ENCODE data around the gene NRL. TPM values are rescaled to one million over a fixed set of nuclear protein-coding genes. Genes with fewer than 3 reads are reported as not detected.
A peak's percentile ranks its signal among the peaks of the same experiment; 100 is the strongest.

NRL gene
- total RNA-seq, 1 experiment from 2014 or later = 2.5 TPM

GRCh38 chr14:24057271-24057670, 57.5 kb downstream of the NRL start:
- no CpG with 5 or more reads among the region's 2 CpGs for WGBS (ENCODE audit: extremely low coverage, insufficient read length, low lambda C conversion rate)
- Histone ChIP-seq H3K14ac (ENCODE audit: insufficient read depth, low read length) (no peak overlapping the region; the same call in 1 of the 2 replicates), H3K27me3 (ENCODE audit: insufficient read depth, low read length) (no peaks in the 10 kb centered on the region), H3K79me1 (ENCODE audit: insufficient read depth, low read depth, low read length, poor library complexity, severe bottlenecking) (no peaks in the 10 kb centered on the region), H2BK120ac (ENCODE audit: low read depth, low read length, poor library complexity, severe bottlenecking) (no peak overlapping the region), H3T11ph (ENCODE audit: low read length) (no peak overlapping the region), H3K79me2 (ENCODE audit: insufficient read depth, low read length) (no peaks in the 10 kb centered on the region), H3K56ac (ENCODE audit: insufficient read length, low read depth, low read length) (no peak overlapping the region), H2AFZ (ENCODE audit: low read length) (no peak overlapping the region), H2BK5ac (ENCODE audit: insufficient read length, low read length) (no peak overlapping the region), H3K4ac (ENCODE audit: low read depth, low read length) (no peak overlapping the region), H2BK20ac (ENCODE audit: low read depth, low read length, poor library complexity, severe bottlenecking) (no peak overlapping the region), H2AK5ac (ENCODE audit: insufficient read length, low read length) (no peak overlapping the region), H3K23ac (ENCODE audit: insufficient read length, low read depth, low read length) (no peak overlapping the region), H4K8ac (replicated peaks; ENCODE audit: insufficient read length, low read depth, low read length) (no peak overlapping the region), H4K91ac (ENCODE audit: insufficient read length, low read depth, low read length) (no peak overlapping the region), H3K4me2 (ENCODE audit: insufficient read depth, insufficient read length, low read length) (no peak overlapping the region), H3K9ac (ENCODE audit: extremely low read depth, insufficient read length, low read length) (no peak overlapping the region), H3K27ac (ENCODE audit: insufficient read length, low read depth, low read length) (no peak overlapping the region), H4K20me1 (ENCODE audit: control insufficient read depth, insufficient read depth, insufficient read length) (peaks cover 2% of the 10 kb centered on the region), H3K18ac (ENCODE audit: insufficient read length, low read depth, low read length) (no peak overlapping the region), H4K5ac (ENCODE audit: insufficient read length, low read depth, low read length) (no peak overlapping the region), H3K23me2 (ENCODE audit: insufficient read length, low read depth, low read length, poor library complexity, severe bottlenecking) (peaks cover under 1% of the 10 kb centered on the region), H2BK12ac (ENCODE audit: insufficient read length, low read depth, low read length) (no peak overlapping the region), H2BK15ac (ENCODE audit: low read depth, low read length) (no peak overlapping the region), H3K9me3 (ENCODE audit: control insufficient read depth, low read depth, low read length) (no peaks in the 10 kb centered on the region), H3K4me1 (ENCODE audit: insufficient read depth, low read length) (no peaks in the 10 kb centered on the region)
- Mint-ChIP-seq H3K4me3 (no peak overlapping the region), H3K27me3 (ENCODE audit: low read depth) (peaks cover 3% of the 10 kb centered on the region), H3K36me3 (ENCODE audit: insufficient read depth in 1 of 3, low read depth in 3 of 3) (peaks cover 3 to 9% (median 7%) of the 10 kb centered on the region in 3 experiments; a peak in 6 of 7 replicates), H3K4me1 (peaks cover 9 to 15% of the 10 kb centered on the region in 2 experiments), H3K27ac (peak overlapping the region in 1 of 3 experiments; percentile 84; a peak in 2 of 7 replicates), H3K9me3 (no peaks in the 10 kb centered on the region)
- TF ChIP-seq CTCF (conservative IDR thresholded peaks at IDR 0.05) = no peak
- no peak for DNase-seq

All from H9 (cell line).